Activated T-cell treated with anti-CD3 and anti-CD28 coated beads for 4 hours (primary cell): ENCODE results near the gene FAM181A.

Experiments
- DNase-seq: peaks from one replicate; pipeline ENCODE4 v3.0.0-alpha.2; 2020

The FAM181A gene

DNA sequence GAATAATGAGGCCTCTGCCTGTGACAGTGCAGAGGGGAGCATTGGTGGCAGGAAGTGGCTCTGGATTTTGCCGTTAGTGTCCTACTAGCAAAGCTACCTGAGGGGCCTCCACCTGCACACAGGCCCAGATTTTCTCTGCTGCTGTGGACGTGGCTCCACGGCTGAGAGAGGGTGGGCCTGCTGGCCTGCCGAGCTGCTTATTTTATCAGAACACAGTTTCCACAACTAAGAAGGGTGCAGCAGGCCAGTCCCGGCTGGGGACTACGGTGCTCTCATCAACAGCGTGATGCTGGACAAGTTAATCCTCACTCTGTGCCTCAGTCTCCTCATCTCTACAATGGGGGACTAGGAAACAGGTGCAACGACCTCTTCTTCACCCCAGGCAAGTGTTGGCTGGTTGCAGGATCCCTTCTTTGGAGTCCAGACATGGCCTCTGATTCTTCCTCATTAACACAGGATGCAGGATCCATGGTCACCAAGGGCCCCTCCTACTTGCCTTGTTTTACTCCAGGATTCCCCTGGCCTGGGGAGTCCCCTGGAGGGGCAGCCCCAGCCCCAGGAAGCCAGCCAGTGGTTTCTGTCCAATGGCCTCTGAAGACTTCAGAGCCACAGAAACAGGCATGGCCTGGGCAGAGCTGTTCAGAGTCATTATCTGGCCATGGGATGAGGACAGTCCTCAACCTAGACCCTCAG, 3.3 kb downstream of the FAM181A start:
- DNase-seq, result no peak

- DNase-seq, result no peak
Measured at GRCh38 chr14:93930989-93931307, 3.8 kb downstream of the FAM181A start.

GRCh38 chr14:93932642-93933041, 5.5 kb downstream of the FAM181A start:
- DNase-seq, result no peak

GRCh38 chr14:93935213-93935612, 8.1 kb downstream of the FAM181A start:
- no peak for DNase-seq

DNA sequence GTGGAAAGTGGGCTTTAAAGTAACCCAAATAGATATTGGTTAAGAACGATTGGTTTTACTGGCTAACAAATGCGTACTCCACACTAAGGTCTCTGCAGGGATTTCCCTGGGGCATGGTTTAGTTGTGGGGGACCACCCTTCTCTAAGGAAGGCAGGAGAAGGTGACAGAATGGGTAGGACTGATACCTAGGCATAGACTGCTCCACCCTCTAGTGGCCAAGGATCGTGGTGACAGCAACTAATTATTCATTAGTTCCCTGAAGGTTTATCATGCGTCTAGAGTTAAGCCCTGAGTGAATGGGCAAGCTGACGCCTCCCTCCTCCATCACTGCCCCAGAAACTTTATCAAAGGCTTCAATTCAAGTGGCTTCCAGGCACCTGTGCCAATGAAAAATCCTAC, 9.1 kb downstream of the FAM181A start:
- DNase-seq, result no peak

- no peak for DNase-seq
Measured at GRCh38 chr14:93936926-93937325, 9.8 kb downstream of the FAM181A start.

DNA sequence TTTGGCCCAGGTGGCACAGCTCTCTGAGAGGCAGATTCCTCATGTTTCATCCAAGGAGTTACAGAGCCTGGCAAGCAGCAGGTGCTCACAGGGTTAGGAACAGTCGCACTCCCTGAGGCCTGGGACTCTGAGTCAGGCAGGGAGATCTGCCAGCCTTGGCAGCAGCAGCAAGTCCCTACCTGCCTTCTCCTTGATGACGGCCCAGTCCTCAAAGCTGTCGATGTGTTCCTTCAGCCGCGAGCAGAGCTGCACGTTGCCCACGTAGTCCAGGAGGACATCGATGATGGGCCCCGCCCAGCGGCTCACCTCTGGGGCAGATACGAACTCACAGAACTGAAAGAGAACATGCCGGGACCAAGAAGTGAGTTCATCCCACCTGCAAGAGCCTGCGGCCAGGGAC, 10.4 kb downstream of the FAM181A start:
- DNase-seq, result no peak

DNA sequence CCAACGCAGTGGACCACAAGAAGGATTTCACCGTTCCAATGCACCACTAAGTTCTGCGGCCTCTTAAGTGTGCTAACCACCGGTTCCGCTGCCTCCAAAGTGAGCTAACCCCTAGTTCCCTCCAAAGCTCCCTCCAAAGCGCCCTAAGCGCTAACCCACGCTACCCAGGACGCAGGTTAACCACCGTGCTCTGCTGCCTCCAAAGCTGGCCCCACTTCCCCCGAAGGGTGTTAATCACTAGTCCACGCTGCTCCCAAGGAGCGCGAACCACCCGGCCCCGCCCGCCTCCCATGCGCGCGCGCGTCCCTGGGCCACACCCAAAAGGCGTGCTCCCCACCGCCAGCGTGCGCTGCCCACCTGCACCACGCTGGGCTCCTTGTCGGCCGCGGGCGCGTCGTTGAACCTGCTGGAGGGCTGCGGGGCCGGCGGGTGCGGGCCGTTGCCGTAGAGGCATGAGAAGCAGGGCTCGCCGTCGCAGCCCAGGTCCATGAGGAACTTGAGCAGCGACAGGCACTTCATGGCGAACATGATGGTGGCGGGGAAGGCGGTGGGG, 11.7 kb downstream of the FAM181A start:
- no peak for DNase-seq

GRCh38 chr14:93939304-93940229, 12.4 kb downstream of the FAM181A start:
- peak; percentile 90 for DNase-seq

- no peak for DNase-seq
Measured at GRCh38 chr14:93940437-93940836, 13.3 kb downstream of the FAM181A start.

DNA sequence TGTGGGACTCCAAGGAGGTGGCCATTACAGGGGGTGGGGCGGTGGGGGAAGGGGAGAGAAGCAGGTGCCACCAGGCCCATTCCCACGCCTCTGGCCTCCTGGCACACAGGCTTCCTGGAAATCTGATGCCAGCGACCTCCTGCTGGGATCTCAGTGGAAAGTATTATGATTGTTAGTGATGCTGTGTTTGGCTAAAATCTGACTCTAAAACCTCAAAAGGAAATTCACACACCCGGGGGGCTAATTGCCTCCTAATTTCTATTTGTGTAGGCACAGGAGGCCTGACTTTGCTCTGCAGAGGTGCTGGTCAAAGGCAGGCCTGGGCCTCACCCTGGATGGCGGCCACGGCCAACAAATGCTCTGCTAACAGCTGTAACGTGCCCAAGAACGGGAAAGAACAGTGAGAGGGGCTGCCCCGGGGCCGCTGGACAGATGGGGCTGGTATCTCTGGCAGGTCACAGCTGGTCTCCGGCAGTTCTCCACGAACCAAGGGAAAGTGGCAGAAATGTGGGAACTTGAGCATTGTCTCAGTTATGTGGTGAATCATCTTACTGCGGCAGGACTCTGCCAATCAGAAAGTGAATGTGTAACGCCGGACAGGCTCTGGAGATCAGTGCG, 14.3 kb downstream of the FAM181A start:
- no peak for DNase-seq

GRCh38 chr14:93943052-93943451, 15.9 kb downstream of the FAM181A start:
- no peak for DNase-seq

DNA sequence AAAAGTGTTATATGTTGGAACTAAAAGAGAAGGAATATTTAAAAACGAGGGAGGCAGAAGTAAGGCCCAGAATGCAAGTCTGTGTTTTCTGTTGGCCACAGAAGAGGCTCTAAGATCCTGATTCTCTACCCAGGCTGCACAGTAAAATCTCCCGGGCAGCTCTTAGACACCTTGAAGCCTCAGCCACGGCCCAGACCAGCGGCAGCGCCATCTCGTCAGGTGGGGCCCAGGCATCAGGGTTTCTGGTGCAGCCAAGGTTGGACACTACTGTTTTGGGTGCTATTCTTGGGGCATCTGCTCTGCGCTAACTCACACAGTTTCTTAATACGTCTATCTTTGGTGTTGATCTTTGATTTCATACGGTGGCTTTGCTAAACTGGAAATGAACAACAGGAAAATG, 16.8 kb downstream of the FAM181A start:
- no peak for DNase-seq

GRCh38 chr14:93944348-93945069, 17.4 kb downstream of the FAM181A start:
- no peak for DNase-seq

GRCh38 chr14:93945070-93945399, 17.9 kb downstream of the FAM181A start:
- no peak for DNase-seq

DNA sequence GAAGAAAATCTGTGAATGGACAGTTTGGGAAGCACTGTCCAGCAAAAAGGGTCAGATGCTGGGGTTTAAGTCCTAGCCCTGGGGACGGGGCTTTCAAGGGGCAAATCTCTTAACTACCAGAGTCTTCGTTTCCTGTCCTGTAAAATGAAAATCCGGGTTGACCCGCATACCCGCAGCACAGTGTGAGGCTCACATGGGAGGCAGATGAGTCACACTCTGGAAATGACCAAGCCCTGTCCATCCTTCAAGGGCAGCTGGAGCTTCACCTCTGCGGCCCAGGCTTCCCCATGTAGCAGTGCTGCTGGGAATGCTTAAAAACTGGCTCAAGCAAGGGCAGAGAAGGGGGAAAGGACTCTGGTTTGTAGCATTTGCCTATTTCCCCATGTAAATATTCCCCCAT, 19.0 kb downstream of the FAM181A start:
- no peak for DNase-seq

- no peak for DNase-seq
Measured at GRCh38 chr14:93946541-93947090, 19.5 kb downstream of the FAM181A start.

GRCh38 chr14:93947282-93947681, 20.1 kb downstream of the FAM181A start:
- DNase-seq, result no peak

DNA sequence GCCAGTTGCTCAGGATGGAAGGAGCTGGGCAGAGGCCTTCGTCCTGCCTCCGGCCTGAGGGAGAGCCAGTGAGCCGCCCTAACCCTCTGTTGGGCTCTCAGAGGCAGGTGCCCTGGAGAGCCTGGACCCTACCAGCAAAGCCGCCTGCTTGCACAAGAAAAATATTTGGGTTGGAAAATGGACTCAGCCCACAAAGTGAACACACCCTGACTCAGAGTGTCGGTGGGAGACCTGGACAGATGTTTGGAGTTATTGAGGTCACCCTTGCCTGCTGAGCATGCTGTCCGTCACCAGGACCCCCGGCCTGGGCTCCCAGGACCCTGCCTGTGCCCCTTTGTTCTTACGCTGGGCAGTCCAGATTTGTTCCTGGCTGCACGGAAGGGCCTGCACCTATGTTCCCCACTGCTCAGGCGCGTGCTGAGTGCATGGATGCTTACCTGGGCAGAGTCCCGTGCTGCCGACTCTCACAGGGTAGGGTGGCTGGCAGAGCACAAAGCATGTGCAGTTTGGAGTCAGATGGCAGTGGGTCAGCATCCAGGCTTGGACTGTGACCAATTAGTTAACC, 22.4 kb downstream of the FAM181A start:
- DNase-seq, result no peak

DNA sequence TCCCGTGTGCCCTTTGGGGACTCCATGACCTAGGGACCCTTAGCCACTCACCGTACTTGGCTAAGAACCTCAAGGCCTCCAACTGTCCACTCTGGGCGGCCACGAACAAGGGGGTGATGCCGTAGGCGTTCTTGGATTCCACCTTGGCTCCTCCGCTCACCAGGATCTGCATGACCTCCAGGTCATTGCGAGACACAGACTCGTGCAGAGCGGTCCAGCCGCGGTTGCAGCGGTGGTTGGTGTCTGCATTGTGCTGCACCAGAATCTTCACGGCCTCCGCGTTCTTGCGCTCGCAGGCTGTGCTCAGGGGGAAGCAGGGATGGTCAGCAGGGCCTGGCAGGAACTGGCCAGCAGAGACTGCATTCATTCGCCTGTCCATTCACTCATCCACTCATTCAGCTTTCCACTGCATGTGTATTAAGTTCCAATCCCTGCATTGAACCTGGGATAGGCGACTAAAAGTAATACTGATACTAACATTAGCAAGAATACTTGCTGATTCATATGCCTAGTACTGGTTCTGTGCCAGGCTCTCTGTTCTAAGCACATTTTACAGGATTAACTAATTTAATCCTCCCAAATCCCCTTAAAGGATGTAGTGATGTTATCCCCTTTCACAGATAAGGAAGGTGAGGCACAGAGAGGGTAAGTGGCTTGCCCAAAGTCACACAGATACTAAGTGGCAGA, 23.9 kb downstream of the FAM181A start:
- DNase-seq, result no peak

GRCh38 chr14:93951635-93952540, 24.7 kb downstream of the FAM181A start:
- DNase-seq, result no peak
